Osteoblast (primary cell): ENCODE data around the gene DRD1. TPM values are rescaled to one million over a fixed set of nuclear protein-coding genes. Genes with fewer than 3 reads are reported as not detected.

ENCODE experiments used
- DNase-seq: peaks from one replicate; pipeline ENCODE4 v3.0.0; 2011; ENCODE audit warnings: low spot score, mixed read lengths; ENCODE audit not compliant: insufficient read length; ENCODE audit errors: missing footprints
- H2AFZ ChIP-seq: 2 replicates; pipeline ENCODE4 v1.6.0; 2011; ENCODE audit warnings: mild to moderate bottlenecking, low read length
- H3K27ac ChIP-seq: 2 replicates; pipeline ENCODE4 v1.5.1; 2011; ENCODE audit warnings: mild to moderate bottlenecking, low read depth, low read length, moderate library complexity
- H3K27me3 ChIP-seq: 2 replicates; pipeline ENCODE4 v1.6.0; 2012; ENCODE audit warnings: mild to moderate bottlenecking, control low read depth, inconsistent platforms, low read length, moderate library complexity; ENCODE audit not compliant: insufficient read depth
- H3K36me3 ChIP-seq: 2 replicates; pipeline ENCODE4 v1.5.1; 2011; ENCODE audit warnings: mild to moderate bottlenecking, low read length, control low read depth, moderate library complexity; ENCODE audit not compliant: insufficient read depth
- H3K4me1 ChIP-seq: 2 replicates; pipeline ENCODE4 v1.5.1; 2011; ENCODE audit warnings: mild to moderate bottlenecking, low read length, control low read depth, moderate library complexity; ENCODE audit not compliant: insufficient read depth
- H3K4me2 ChIP-seq: 2 replicates; pipeline ENCODE4 v1.6.0; 2011; ENCODE audit warnings: mild to moderate bottlenecking, low read length; ENCODE audit not compliant: insufficient read depth
- H3K4me3 ChIP-seq: fragments of 200-600 bp; sonication (generic); 3 replicates; pipeline ENCODE4 v1.5.1; 2012; ENCODE audit warnings: mild to moderate bottlenecking, low read length, inconsistent platforms; ENCODE audit not compliant: insufficient read depth
- H3K79me2 ChIP-seq: 2 replicates; pipeline ENCODE4 v1.6.0; 2012; ENCODE audit warnings: mild to moderate bottlenecking, low read length, control low read depth, inconsistent platforms; ENCODE audit not compliant: insufficient read depth
- H3K9me3 ChIP-seq: 2 replicates; pipeline ENCODE4 v1.5.1; 2011; ENCODE audit warnings: low read depth, low read length, control low read depth
- H4K20me1 ChIP-seq: 2 replicates; pipeline ENCODE4 v1.6.0; 2012; ENCODE audit warnings: mild to moderate bottlenecking, low read length, control low read depth; ENCODE audit not compliant: insufficient read depth
- CTCF ChIP-seq: IDR thresholded peaks from 2 replicates; pipeline ENCODE4 v1.5.1; 2011; ENCODE audit warnings: mild to moderate bottlenecking, low read depth, low read length, moderate library complexity; ENCODE audit errors: extremely low read depth
- total RNA-seq: library from RNA; depleted of rRNA; stranded (reverse); fragments of >200 nt; gene quantifications from 2 replicates; pipeline ENCODE4 v1.2.3, GENCODE V29; 2012

Gene DRD1
- total RNA-seq, 1 donor = under 0.01 TPM

- no peaks in the 10 kb centered on the region for H3K27me3 ChIP-seq
- H3K4me1 ChIP-seq = peaks cover 8% of the 10 kb centered on the region
- H2AFZ ChIP-seq = no peak overlapping the region
- no peak overlapping the region for H3K27ac ChIP-seq
- H3K79me2 ChIP-seq = peaks cover 72% of the 10 kb centered on the region
- TF ChIP-seq CTCF = no peak
- no peaks in the 10 kb centered on the region for H3K9me3 ChIP-seq
- peaks cover 43% of the 10 kb centered on the region for H3K36me3 ChIP-seq
- H4K20me1 ChIP-seq = peaks cover 44% of the 10 kb centered on the region
- no peak overlapping the region for H3K4me3 ChIP-seq
- no peak overlapping the region for H3K4me2 ChIP-seq
- DNase-seq = no peak
These were observed 45.9 kb upstream of the DRD1 start for GRCh38 chr5:175489693-175490443.

- Histone ChIP-seq H3K27ac (no peak overlapping the region), H3K4me1 (no peaks in the 10 kb centered on the region), H3K79me2 (peaks cover 92% of the 10 kb centered on the region), H3K4me3 (no peak overlapping the region), H4K20me1 (peaks cover 60% of the 10 kb centered on the region), H3K4me2 (no peak overlapping the region), H3K36me3 (peaks cover 42% of the 10 kb centered on the region), H3K9me3 (no peaks in the 10 kb centered on the region), H2AFZ (no peak overlapping the region), H3K27me3 (no peaks in the 10 kb centered on the region)
- DNase-seq = no peak
- no peak for TF ChIP-seq CTCF
These were observed 43.7 kb upstream of the DRD1 start for GRCh38 chr5:175487514-175488222.

- Histone ChIP-seq H3K4me1 (no peaks in the 10 kb centered on the region), H3K79me2 (peaks cover 99% of the 10 kb centered on the region), H3K4me3 (no peak overlapping the region), H3K9me3 (no peaks in the 10 kb centered on the region), H3K27me3 (no peaks in the 10 kb centered on the region), H3K27ac (no peak overlapping the region), H3K4me2 (no peak overlapping the region), H4K20me1 (peaks cover 70% of the 10 kb centered on the region), H2AFZ (no peak overlapping the region), H3K36me3 (peaks cover 34% of the 10 kb centered on the region)
- DNase-seq = no peak
- TF ChIP-seq CTCF = no peak
These were observed 41.6 kb upstream of the DRD1 start for GRCh38 chr5:175485631-175486030.

GRCh38 chr5:175484829-175485228 is 40.8 kb upstream of the DRD1 start:
- DNase-seq = no peak
- Histone ChIP-seq H3K27ac (no peak overlapping the region), H3K4me3 (no peak overlapping the region), H3K79me2 (peaks cover 98% of the 10 kb centered on the region), H3K4me2 (no peak overlapping the region), H3K36me3 (peaks cover 34% of the 10 kb centered on the region), H3K9me3 (no peaks in the 10 kb centered on the region), H4K20me1 (peaks cover 68% of the 10 kb centered on the region), H3K27me3 (no peaks in the 10 kb centered on the region), H3K4me1 (peaks cover 4% of the 10 kb centered on the region), H2AFZ (no peak overlapping the region)
- TF ChIP-seq CTCF = no peak
